ENCODE data around the gene ETDC. TPM values are rescaled to one million over a fixed set of nuclear protein-coding genes. Genes with fewer than 3 reads are reported as not detected.

The ETDC gene
- total RNA-seq, 1 experiment from 2014 or later = not detected

- no CpG with 5 or more reads among the region's 18 CpGs for WGBS (ENCODE audit: extremely low coverage, insufficient read length, low lambda C conversion rate)
- Histone ChIP-seq H3K9ac (ENCODE audit: extremely low read depth, insufficient read length, low read length) (peak overlapping the region; percentile 52), H2BK15ac (ENCODE audit: low read depth, low read length) (no peak overlapping the region), H4K91ac (ENCODE audit: insufficient read length, low read depth, low read length) (no peak overlapping the region), H3K56ac (ENCODE audit: insufficient read length, low read depth, low read length) (no peak overlapping the region), H3K79me1 (ENCODE audit: insufficient read depth, low read depth, low read length, poor library complexity, severe bottlenecking) (no peaks in the 10 kb centered on the region), H3K27ac (ENCODE audit: insufficient read length, low read depth, low read length) (no peak overlapping the region), H2BK5ac (ENCODE audit: insufficient read length, low read length) (no peak overlapping the region), H2BK12ac (ENCODE audit: insufficient read length, low read depth, low read length) (no peak overlapping the region), H4K5ac (ENCODE audit: insufficient read length, low read depth, low read length) (no peak overlapping the region), H2BK20ac (ENCODE audit: low read depth, low read length, poor library complexity, severe bottlenecking) (no peak overlapping the region), H2AFZ (ENCODE audit: low read length) (no peak overlapping the region), H3K9me3 (ENCODE audit: control insufficient read depth, low read depth, low read length) (peaks cover 31% of the 10 kb centered on the region), H3K23me2 (ENCODE audit: insufficient read length, low read depth, low read length, poor library complexity, severe bottlenecking) (peaks cover 4% of the 10 kb centered on the region), H3K27me3 (ENCODE audit: insufficient read depth, low read length) (no peaks in the 10 kb centered on the region), H3K18ac (ENCODE audit: insufficient read length, low read depth, low read length) (no peak overlapping the region), H2AK5ac (ENCODE audit: insufficient read length, low read length) (no peak overlapping the region), H2BK120ac (ENCODE audit: low read depth, low read length, poor library complexity, severe bottlenecking) (no peak overlapping the region), H3K14ac (ENCODE audit: insufficient read depth, low read length) (no peak overlapping the region), H3K4ac (ENCODE audit: low read depth, low read length) (no peak overlapping the region), H3T11ph (ENCODE audit: low read length) (no peak overlapping the region), H3K23ac (ENCODE audit: insufficient read length, low read depth, low read length) (no peak overlapping the region), H4K8ac (replicated peaks; ENCODE audit: insufficient read length, low read depth, low read length) (no peak overlapping the region), H3K4me1 (ENCODE audit: insufficient read depth, low read length) (no peaks in the 10 kb centered on the region), H4K20me1 (ENCODE audit: control insufficient read depth, insufficient read depth, insufficient read length) (no peaks in the 10 kb centered on the region), H3K79me2 (ENCODE audit: insufficient read depth, low read length) (no peaks in the 10 kb centered on the region), H3K4me2 (ENCODE audit: insufficient read depth, insufficient read length, low read length) (peak overlapping the region; percentile 80)
- DNase-seq = no peak
- TF ChIP-seq CTCF (conservative IDR thresholded peaks at IDR 0.05) = no peak
- peaks cover under 1 to 24% (median 20%) of the 10 kb centered on the region in 3 experiments; a peak in 6 of 7 replicates for H3K36me3 Mint-ChIP-seq (ENCODE audit: insufficient read depth in 1 of 3, low read depth in 3 of 3)
- no peak overlapping the region for H3K27ac Mint-ChIP-seq
- H3K27me3 Mint-ChIP-seq (ENCODE audit: low read depth) = no peaks in the 10 kb centered on the region; the same call in 1 of the 2 replicates
- H3K4me1 Mint-ChIP-seq = peaks cover 17 to 32% of the 10 kb centered on the region in 2 experiments
- peaks cover 66 to 74% of the 10 kb centered on the region in 2 experiments for H3K9me3 Mint-ChIP-seq
- peak overlapping the region; percentile 78 to 87 for H3K4me3 Mint-ChIP-seq
Observed at GRCh38 chrX:135345107-135345589, 35.9 kb downstream of the ETDC start.

All from H9 (cell line).